OCI-LY1 (cell line): Measurements from ENCODE around the gene GHITM.

Experiments used
- H2AFZ ChIP-seq: fragments of 200-600 bp; sonication (generic), shearing (Covaris generic); 2 replicates; pipeline ENCODE4 v1.6.0; 2014; ENCODE audit warnings: antibody characterized with exemption, mild to moderate bottlenecking, low read length
- H3F3A ChIP-seq: fragments of 200-600 bp; sonication (generic), shearing (Covaris generic); 2 replicates; pipeline ENCODE4 v1.6.0; 2014; ENCODE audit warnings: mild to moderate bottlenecking, antibody characterized with exemption, low read length, moderate library complexity; ENCODE audit not compliant: insufficient read depth
- H3K27ac ChIP-seq: fragments of 200-600 bp; sonication (generic); 2 replicates; pipeline ENCODE4 v1.5.1; 2014; ENCODE audit warnings: low read length, mixed run types, mild to moderate bottlenecking, low read depth; ENCODE audit not compliant: poor library complexity, severe bottlenecking
- H3K27me3 ChIP-seq: fragments of 200-600 bp; sonication (generic); 2 replicates; pipeline ENCODE4 v1.6.0; 2014; ENCODE audit warnings: antibody characterized with exemption, mild to moderate bottlenecking, low read length, moderate library complexity; ENCODE audit not compliant: insufficient read depth
- H3K36me3 ChIP-seq: fragments of 200-600 bp; sonication (generic); 2 replicates; pipeline ENCODE4 v1.6.1; 2014; ENCODE audit warnings: mild to moderate bottlenecking, antibody characterized with exemption, low read length, moderate library complexity, mixed read lengths; ENCODE audit not compliant: insufficient read depth
- H3K4me1 ChIP-seq: fragments of 200-600 bp; sonication (generic); 2 replicates; pipeline ENCODE4 v1.5.1; 2014; ENCODE audit warnings: mild to moderate bottlenecking, low read length, moderate library complexity; ENCODE audit not compliant: insufficient read depth, severe bottlenecking
- H3K4me2 ChIP-seq: fragments of 200-600 bp; sonication (generic), shearing (Covaris generic); 2 replicates; pipeline ENCODE4 v1.6.1; 2014; ENCODE audit warnings: low read length
- H3K4me3 ChIP-seq: fragments of 200-600 bp; sonication (generic); 2 replicates; pipeline ENCODE4 v1.5.1; 2014; ENCODE audit warnings: low read length, low read depth, mild to moderate bottlenecking, mixed read lengths; ENCODE audit not compliant: poor library complexity, severe bottlenecking
- H3K79me2 ChIP-seq: fragments of 200-600 bp; shearing (Covaris generic); 2 replicates; pipeline ENCODE4 v1.6.1; 2016; ENCODE audit warnings: mixed run types, low read length, mixed read lengths; ENCODE audit not compliant: insufficient read depth
- H3K9ac ChIP-seq: fragments of 200-600 bp; sonication (generic), shearing (Covaris generic); 2 replicates; pipeline ENCODE4 v1.6.1; 2014; ENCODE audit warnings: mild to moderate bottlenecking, low read length, mixed read lengths
- H3K9me2 ChIP-seq: fragments of 200-600 bp; sonication (generic), shearing (Covaris generic); 2 replicates; pipeline ENCODE4 v1.6.1; 2014; ENCODE audit warnings: low read depth, mild to moderate bottlenecking, low read length, mixed read lengths
- H3K9me3 ChIP-seq: fragments of 200-600 bp; shearing (Covaris generic); 2 replicates; pipeline ENCODE4 v1.6.1; 2014; ENCODE audit warnings: low read length, mixed read lengths
- H4K20me1 ChIP-seq: fragments of 200-600 bp; sonication (generic), shearing (Covaris generic); 2 replicates; pipeline ENCODE4 v1.6.0; 2016; ENCODE audit warnings: mild to moderate bottlenecking, low read length; ENCODE audit not compliant: insufficient read depth
- CTCF ChIP-seq: fragments of 200-600 bp; sonication (generic), shearing (Covaris generic); IDR thresholded peaks from 2 replicates; pipeline ENCODE4 v1.5.1; 2017; ENCODE audit warnings: mild to moderate bottlenecking, antibody characterized with exemption, low read length, moderate library complexity, mixed read lengths
- EZH2 ChIP-seq: fragments of 200-600 bp; sonication (generic), shearing (Covaris generic); IDR thresholded peaks from 2 replicates; pipeline ENCODE4 v1.8.0; 2017; ENCODE audit warnings: borderline replicate concordance, mixed run types, mild to moderate bottlenecking, antibody characterized with exemption, low read length, moderate library complexity, mixed read lengths

The GHITM gene

GRCh38 chr10:84188815-84189214 is 49.5 kb downstream of the GHITM start:
- no peak overlapping the region for H2AFZ ChIP-seq
- H4K20me1 ChIP-seq: no peaks in the 10 kb centered on the region
- no peak overlapping the region for H3K27ac ChIP-seq
- TF ChIP-seq EZH2 (no peak), CTCF (no peak)
- no peak overlapping the region for H3K4me3 ChIP-seq
- H3K9me3 ChIP-seq: no peaks in the 10 kb centered on the region
- H3K4me1 ChIP-seq: peaks cover 10% of the 10 kb centered on the region
- no peaks in the 10 kb centered on the region for H3K79me2 ChIP-seq
- no peaks in the 10 kb centered on the region for H3K36me3 ChIP-seq
- H3K9ac ChIP-seq: no peak overlapping the region
- H3K9me2 ChIP-seq: no peaks in the 10 kb centered on the region
- H3K27me3 ChIP-seq: 0 out of 2 replicates have a peak, but pooled peaks cover 4% of the 10 kb centered on the region
- H3F3A ChIP-seq: no peaks in the 10 kb centered on the region
- no peak overlapping the region for H3K4me2 ChIP-seq

DNA sequence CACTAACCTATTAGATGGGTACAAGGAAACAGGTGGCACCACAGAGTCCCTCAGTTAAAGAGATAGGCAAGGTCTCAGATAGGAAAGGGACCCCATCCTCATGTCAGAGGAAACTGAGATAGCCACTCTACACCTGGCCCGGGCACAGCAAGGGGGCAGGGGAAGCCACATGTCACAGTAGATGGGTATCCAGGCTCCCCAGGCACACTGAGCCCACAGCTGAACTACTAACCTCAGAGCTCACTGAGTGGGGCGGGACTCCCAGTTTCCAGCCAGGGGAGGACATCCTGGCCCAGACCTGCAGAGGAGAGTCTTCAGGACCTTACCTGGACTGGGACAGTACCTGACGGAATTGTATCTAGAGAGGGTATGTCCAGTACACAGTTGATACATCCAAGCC is 51.3 kb downstream of the GHITM start:
- Histone ChIP-seq H3K36me3 (no peaks in the 10 kb centered on the region), H3K4me2 (no peak overlapping the region), H3F3A (no peaks in the 10 kb centered on the region), H3K9me3 (no peaks in the 10 kb centered on the region), H3K79me2 (no peaks in the 10 kb centered on the region), H3K9me2 (no peaks in the 10 kb centered on the region), H3K4me3 (no peak overlapping the region), H4K20me1 (no peaks in the 10 kb centered on the region), H3K4me1 (peaks cover 6% of the 10 kb centered on the region), H2AFZ (no peak overlapping the region), H3K9ac (no peak overlapping the region), H3K27me3 (0 out of 2 replicates have a peak, but pooled peaks cover 10% of the 10 kb centered on the region), H3K27ac (no peak overlapping the region)
- TF ChIP-seq EZH2: no peak
- TF ChIP-seq CTCF: no peak

- Histone ChIP-seq H4K20me1 (no peaks in the 10 kb centered on the region), H3K79me2 (no peaks in the 10 kb centered on the region), H3K9me2 (no peaks in the 10 kb centered on the region), H2AFZ (no peak overlapping the region), H3K4me1 (peaks cover 6% of the 10 kb centered on the region), H3F3A (no peaks in the 10 kb centered on the region), H3K27me3 (0 out of 2 replicates have a peak, but pooled peaks cover 10% of the 10 kb centered on the region), H3K36me3 (no peaks in the 10 kb centered on the region), H3K27ac (no peak overlapping the region), H3K4me2 (no peak overlapping the region), H3K9ac (no peak overlapping the region), H3K4me3 (no peak overlapping the region), H3K9me3 (no peaks in the 10 kb centered on the region)
- no peak for TF ChIP-seq EZH2
- TF ChIP-seq CTCF: no peak
These were observed 51.8 kb downstream of the GHITM start for GRCh38 chr10:84191106-84191505.
